Right atrium auricular region (tissue), 2 donors: ENCODE data around the gene UNK. TPM values are rescaled to one million over a fixed set of nuclear protein-coding genes. Genes with fewer than 3 reads are reported as not detected.
"Not testable (repeated sequence)": the region's sequence is repeated elsewhere in the genome, so short reads cannot be mapped to it uniquely, and the experiment has no call there.

Experiments used
- DNase-seq: peaks from one replicate; pipeline ENCODE4 v3.0.0-alpha.2; 2019; ENCODE audit warnings: low spot score
- H3K27ac ChIP-seq, 2 donors: fragments of 200-600 bp; sonication (generic); 1 replicate in 1 of 2; 2 replicates in 1 of 2; pipeline ENCODE4 v1.5.1; 2016 to 2019
- H3K27me3 ChIP-seq, 2 donors: fragments of 200-600 bp; sonication (generic); one replicate each; pipeline versions ENCODE4 v1.5.1 to v1.6.0; 2017 to 2019
- H3K36me3 ChIP-seq: fragments of 200-600 bp; sonication (generic); one replicate; pipeline ENCODE4 v1.5.1; 2016
- H3K4me1 ChIP-seq, 2 donors: fragments of 200-600 bp; sonication (generic); one replicate each; pipeline versions ENCODE4 v1.5.1 to v1.6.0; 2017 to 2019
- H3K4me3 ChIP-seq, 2 donors: fragments of 200-600 bp; sonication (generic); 1 replicate in 1 of 2; 2 replicates in 1 of 2; pipeline ENCODE4 v1.5.1; 2017 to 2019; ENCODE audit warnings: mild to moderate bottlenecking in 1 of 2, moderate library complexity in 1 of 2
- H3K9me3 ChIP-seq, 2 donors: fragments of 200-600 bp; sonication (generic); one replicate each; pipeline ENCODE4 v1.5.1; 2019
- total RNA-seq, 2 donors: library from RNA; depleted of rRNA; stranded (reverse); fragments of >200 nt; gene quantifications; one replicate each; pipeline ENCODE4 v1.1.0, GENCODE V29; 2016
- TF ChIP-seq, protein P1 (sequence below), 2 donors: fragments of 200-600 bp; sonication (generic); IDR thresholded peaks; one replicate each; pipeline ENCODE4 v1.5.1; 2019; ENCODE audit warnings: antibody characterized with exemption in 2 of 2

Gene UNK
- total RNA-seq, 2 donors from 2014 or later: 18.8 to 25.3 TPM

DNA sequence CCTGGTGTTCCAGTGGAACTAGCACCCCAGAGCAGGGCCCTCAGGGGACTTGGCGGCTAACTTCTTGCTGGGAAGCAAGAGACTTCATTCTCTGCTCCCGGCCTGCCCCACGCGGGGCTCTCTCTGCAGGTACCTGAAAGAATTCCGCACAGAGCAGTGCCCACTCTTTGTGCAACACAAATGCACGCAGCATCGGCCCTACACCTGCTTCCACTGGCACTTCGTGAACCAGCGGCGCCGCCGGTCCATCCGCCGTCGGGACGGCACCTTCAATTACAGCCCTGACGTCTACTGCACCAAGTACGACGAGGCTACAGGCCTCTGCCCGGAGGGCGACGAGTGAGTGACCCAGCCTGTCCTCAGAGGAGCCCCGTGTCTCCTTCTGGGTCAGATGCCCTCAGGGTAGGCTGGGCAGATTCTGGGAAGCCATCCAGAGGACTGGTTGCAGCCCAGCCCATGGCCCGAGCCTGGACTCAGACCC is 25.1 kb downstream of the UNK start:
- H3K9me3 ChIP-seq: no peaks in the 10 kb centered on the region
- no peak for DNase-seq
- no peaks in the 10 kb centered on the region for H3K27me3 ChIP-seq
- peak overlapping the region; percentile 83 to 89 for H3K27ac ChIP-seq
- H3K36me3 ChIP-seq: peaks cover 47% of the 10 kb centered on the region
- H3K4me1 ChIP-seq: peaks cover 0 to 39% of the 10 kb centered on the region in 2 donors
- TF ChIP-seq, protein P1, sequence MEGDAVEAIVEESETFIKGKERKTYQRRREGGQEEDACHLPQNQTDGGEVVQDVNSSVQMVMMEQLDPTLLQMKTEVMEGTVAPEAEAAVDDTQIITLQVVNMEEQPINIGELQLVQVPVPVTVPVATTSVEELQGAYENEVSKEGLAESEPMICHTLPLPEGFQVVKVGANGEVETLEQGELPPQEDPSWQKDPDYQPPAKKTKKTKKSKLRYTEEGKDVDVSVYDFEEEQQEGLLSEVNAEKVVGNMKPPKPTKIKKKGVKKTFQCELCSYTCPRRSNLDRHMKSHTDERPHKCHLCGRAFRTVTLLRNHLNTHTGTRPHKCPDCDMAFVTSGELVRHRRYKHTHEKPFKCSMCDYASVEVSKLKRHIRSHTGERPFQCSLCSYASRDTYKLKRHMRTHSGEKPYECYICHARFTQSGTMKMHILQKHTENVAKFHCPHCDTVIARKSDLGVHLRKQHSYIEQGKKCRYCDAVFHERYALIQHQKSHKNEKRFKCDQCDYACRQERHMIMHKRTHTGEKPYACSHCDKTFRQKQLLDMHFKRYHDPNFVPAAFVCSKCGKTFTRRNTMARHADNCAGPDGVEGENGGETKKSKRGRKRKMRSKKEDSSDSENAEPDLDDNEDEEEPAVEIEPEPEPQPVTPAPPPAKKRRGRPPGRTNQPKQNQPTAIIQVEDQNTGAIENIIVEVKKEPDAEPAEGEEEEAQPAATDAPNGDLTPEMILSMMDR (IDR thresholded peaks at IDR 0.05): no peak
- no peak overlapping the region for H3K4me3 ChIP-seq

DNA sequence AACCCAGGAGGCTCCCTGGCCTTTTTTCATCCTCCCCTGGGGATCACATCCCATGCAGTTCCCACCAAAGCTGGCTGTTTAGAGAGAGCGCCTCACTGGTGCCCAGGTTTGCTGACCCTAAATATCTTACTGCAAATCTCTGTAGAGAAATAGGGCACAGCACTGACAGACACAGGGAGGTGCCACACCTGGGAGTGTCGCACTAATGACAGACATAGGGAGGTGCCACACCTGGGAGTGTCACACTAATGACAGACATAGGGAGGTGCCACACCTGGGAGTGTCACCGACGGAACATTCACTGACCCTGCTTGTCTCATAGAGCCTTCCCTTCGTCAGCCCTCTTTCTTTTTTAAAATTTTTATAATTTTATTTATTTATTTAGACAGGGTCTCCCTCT is 25.6 kb downstream of the UNK start:
- TF ChIP-seq, protein P1 (IDR thresholded peaks at IDR 0.05): no peak
- H3K27ac ChIP-seq: peak overlapping the region; percentile 83 to 89
- H3K9me3 ChIP-seq: no peaks in the 10 kb centered on the region
- no peak for DNase-seq
- H3K27me3 ChIP-seq: no peaks in the 10 kb centered on the region
- H3K4me3 ChIP-seq: no peak overlapping the region
- peaks cover 52% of the 10 kb centered on the region for H3K36me3 ChIP-seq
- H3K4me1 ChIP-seq: peaks cover 0 to 39% of the 10 kb centered on the region in 2 donors

- not testable (repeated sequence) for H3K9me3 ChIP-seq, H3K4me3 ChIP-seq, DNase-seq, H3K27me3 ChIP-seq
- Histone ChIP-seq H3K27ac (peak overlapping the region in 1 of 2 donors; percentile 89), H3K36me3 (peaks cover 58% of the 10 kb centered on the region), H3K4me1 (peaks cover 0 to 39% of the 10 kb centered on the region in 2 donors)
Observed at GRCh38 chr17:75810756-75811155, 26.1 kb downstream of the UNK start.

DNA sequence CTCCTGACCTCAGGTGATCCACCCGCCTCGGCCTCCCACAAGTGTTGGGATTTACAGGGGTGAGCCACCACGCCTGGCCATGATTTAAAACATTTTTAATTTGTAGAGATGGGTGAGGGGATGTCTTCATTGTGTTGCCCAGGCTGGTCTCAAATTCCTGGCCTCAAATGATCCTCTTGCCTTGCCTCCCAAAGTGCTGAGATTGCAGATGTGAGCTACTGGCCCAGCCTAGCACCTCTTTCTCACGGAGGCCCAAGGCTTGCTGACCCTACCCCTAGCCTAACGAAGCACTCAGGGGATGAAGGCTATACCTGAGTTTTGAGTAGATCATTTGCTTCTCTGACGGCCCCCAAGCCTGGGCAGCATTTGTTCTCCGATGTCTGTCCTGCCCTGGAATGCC is 26.6 kb downstream of the UNK start:
- no peaks in the 10 kb centered on the region for H3K9me3 ChIP-seq
- peaks cover 0 to 39% of the 10 kb centered on the region in 2 donors for H3K4me1 ChIP-seq
- no peak overlapping the region for H3K27ac ChIP-seq
- H3K36me3 ChIP-seq: peaks cover 61% of the 10 kb centered on the region
- TF ChIP-seq, protein P1 (IDR thresholded peaks at IDR 0.05): no peak
- no peaks in the 10 kb centered on the region for H3K27me3 ChIP-seq
- no peak overlapping the region for H3K4me3 ChIP-seq
- no peak for DNase-seq

GRCh38 chr17:75812096-75813013 is 27.7 kb downstream of the UNK start:
- H3K27me3 ChIP-seq: no peaks in the 10 kb centered on the region
- TF ChIP-seq, protein P1 (IDR thresholded peaks at IDR 0.05): no peak
- no peak overlapping the region for H3K27ac ChIP-seq
- peaks cover 0 to 31% of the 10 kb centered on the region in 2 donors for H3K4me1 ChIP-seq
- H3K36me3 ChIP-seq: peaks cover 73% of the 10 kb centered on the region
- no peak overlapping the region for H3K4me3 ChIP-seq
- H3K9me3 ChIP-seq: no peaks in the 10 kb centered on the region
- DNase-seq: no peak
